Breast epithelium (tissue), 4 donors: ENCODE results near the gene FAM47E. TPM values are rescaled to one million over a fixed set of nuclear protein-coding genes. Genes with fewer than 3 reads are reported as not detected.

Experiments used
- DNase-seq, 2 donors: peaks; one replicate each; pipeline ENCODE4 v3.0.0-alpha.2; 2019; ENCODE audit warnings: low spot score in 2 of 2
- H3K27ac ChIP-seq, 2 donors: fragments of 200-600 bp; sonication (generic) in 1 of 2; one replicate each; pipeline ENCODE4 v1.5.1; 2016 to 2019; ENCODE audit warnings: mild to moderate bottlenecking in 1 of 2
- H3K27me3 ChIP-seq, 2 donors: fragments of 200-600 bp; sonication (generic) in 1 of 2; one replicate each; pipeline versions ENCODE4 v1.5.1 to v1.6.0; 2017 to 2019; ENCODE audit warnings: control low read depth in 1 of 2, mild to moderate bottlenecking in 1 of 2
- H3K36me3 ChIP-seq: fragments of 200-600 bp; one replicate; pipeline ENCODE4 v1.5.1; 2019
- H3K4me1 ChIP-seq, 2 donors: fragments of 200-600 bp; sonication (generic); one replicate each; pipeline ENCODE4 v1.5.1; 2016 to 2019; ENCODE audit warnings: control low read depth in 1 of 2
- H3K4me3 ChIP-seq, 3 donors: fragments of 200-600 bp; sonication (generic); 1 replicate in 2 of 3; 2 replicates in 1 of 3; pipeline ENCODE4 v1.5.1; 2016 to 2019; ENCODE audit warnings: mild to moderate bottlenecking in 3 of 3, moderate library complexity in 2 of 3
- H3K9me3 ChIP-seq, 2 donors: fragments of 200-600 bp; sonication (generic) in 1 of 2; one replicate each; pipeline ENCODE4 v1.5.1; 2016 to 2019; ENCODE audit warnings: control low read depth in 1 of 2
- POLR2A ChIP-seq: fragments of 450-650 bp; IDR thresholded peaks from one replicate; pipeline ENCODE4 v1.6.1; 2016; ENCODE audit warnings: antibody characterized with exemption, mild to moderate bottlenecking, moderate library complexity
- POLR2AphosphoS5 ChIP-seq, 3 donors: sonication (generic); formaldehyde crosslinking; IDR thresholded peaks; one replicate each; pipeline ENCODE4 v1.6.1; 2017; ENCODE audit warnings: antibody characterized with exemption in 3 of 3
- intact Hi-C: fragments of 100-400 bp; cut with DNase I; formaldehyde crosslinking; loops from one replicate; pipeline ENCODE4 v1.15.1; 2023; ENCODE audit warnings: low total_unique reads
- total RNA-seq, 3 donors: library from RNA; depleted of rRNA; stranded (reverse); fragments of >200 nt; gene quantifications; one replicate each; pipeline ENCODE4 v1.1.0, GENCODE V29; 2016
- TF ChIP-seq, protein P1 (sequence below), 3 donors: fragments of 450-650 bp; IDR thresholded peaks; one replicate each; pipeline ENCODE4 v1.5.1; 2016 to 2017; ENCODE audit warnings: antibody characterized with exemption in 3 of 3, mild to moderate bottlenecking in 3 of 3, moderate library complexity in 3 of 3

Gene FAM47E
- total RNA-seq, 3 donors from 2014 or later, result 6.1 to 17.9 (median 9.5) TPM

DNA sequence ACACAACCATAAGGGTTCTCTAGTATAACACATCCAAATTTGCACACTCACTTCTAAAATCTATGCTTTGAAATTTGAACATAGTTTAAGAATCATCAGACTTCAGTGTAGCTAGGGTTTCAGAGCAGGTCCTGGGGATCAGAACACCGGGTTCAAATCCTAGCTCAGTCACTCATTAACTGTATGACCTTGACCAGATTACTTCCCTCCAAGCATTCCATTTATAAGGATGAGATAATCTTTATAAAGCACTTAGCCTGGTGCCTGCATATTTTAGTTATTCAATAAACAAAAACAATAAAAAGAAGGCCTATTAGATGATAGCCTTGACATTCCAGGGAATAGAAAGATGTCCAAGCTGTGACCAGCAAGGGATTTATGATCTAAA, 50.2 kb downstream of the FAM47E start:
- no peak for DNase-seq
- TF ChIP-seq, protein P1, sequence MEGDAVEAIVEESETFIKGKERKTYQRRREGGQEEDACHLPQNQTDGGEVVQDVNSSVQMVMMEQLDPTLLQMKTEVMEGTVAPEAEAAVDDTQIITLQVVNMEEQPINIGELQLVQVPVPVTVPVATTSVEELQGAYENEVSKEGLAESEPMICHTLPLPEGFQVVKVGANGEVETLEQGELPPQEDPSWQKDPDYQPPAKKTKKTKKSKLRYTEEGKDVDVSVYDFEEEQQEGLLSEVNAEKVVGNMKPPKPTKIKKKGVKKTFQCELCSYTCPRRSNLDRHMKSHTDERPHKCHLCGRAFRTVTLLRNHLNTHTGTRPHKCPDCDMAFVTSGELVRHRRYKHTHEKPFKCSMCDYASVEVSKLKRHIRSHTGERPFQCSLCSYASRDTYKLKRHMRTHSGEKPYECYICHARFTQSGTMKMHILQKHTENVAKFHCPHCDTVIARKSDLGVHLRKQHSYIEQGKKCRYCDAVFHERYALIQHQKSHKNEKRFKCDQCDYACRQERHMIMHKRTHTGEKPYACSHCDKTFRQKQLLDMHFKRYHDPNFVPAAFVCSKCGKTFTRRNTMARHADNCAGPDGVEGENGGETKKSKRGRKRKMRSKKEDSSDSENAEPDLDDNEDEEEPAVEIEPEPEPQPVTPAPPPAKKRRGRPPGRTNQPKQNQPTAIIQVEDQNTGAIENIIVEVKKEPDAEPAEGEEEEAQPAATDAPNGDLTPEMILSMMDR (IDR thresholded peaks at IDR 0.05), result no peak
- TF ChIP-seq POLR2A (no peak), POLR2AphosphoS5 (IDR thresholded peaks at IDR 0.05) (no peak)
- peak overlapping the region; percentile 22 to 62 for H3K27ac ChIP-seq
- intact Hi-C loops, result no loop called here
- H3K4me1 ChIP-seq, result no peaks in the 10 kb centered on the region
- H3K27me3 ChIP-seq, result no peaks in the 10 kb centered on the region
- H3K36me3 ChIP-seq, result no peaks in the 10 kb centered on the region
- no peak overlapping the region for H3K4me3 ChIP-seq
- H3K9me3 ChIP-seq, result peaks cover 0 to 3% of the 10 kb centered on the region in 2 donors

DNA sequence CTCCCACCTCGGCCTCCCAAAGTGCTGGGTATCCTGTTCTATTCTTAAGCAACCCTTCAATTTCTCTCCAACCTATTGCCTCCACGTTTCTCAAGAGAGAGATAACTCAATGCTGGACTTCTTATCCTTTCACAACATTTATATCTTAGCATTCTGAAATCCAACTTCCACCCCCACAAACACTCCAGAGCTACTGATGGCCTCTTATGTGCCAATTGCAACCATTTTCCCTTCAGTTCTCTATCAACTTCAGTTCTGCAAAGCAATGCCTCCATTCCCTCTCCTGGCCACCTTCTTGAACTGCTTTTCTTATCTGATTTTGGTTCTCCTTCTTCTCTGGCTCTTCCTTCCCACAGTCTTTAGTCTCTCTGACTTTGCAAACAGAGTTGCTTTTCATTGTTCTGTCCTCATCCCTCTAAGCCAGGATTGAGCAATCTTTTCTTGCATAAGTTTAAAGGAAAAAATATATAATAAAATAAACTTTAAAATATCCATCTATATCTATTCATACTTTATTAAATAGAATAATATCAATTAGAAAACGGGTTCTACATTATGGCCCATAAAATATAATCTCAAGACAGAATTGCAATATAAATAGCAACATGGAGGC, 51.4 kb downstream of the FAM47E start:
- Histone ChIP-seq H3K27me3 (no peaks in the 10 kb centered on the region), H3K36me3 (no peaks in the 10 kb centered on the region), H3K4me3 (no peak overlapping the region), H3K4me1 (no peaks in the 10 kb centered on the region), H3K9me3 (peaks cover 0 to 3% of the 10 kb centered on the region in 2 donors), H3K27ac (no peak overlapping the region)
- intact Hi-C loops, result no loop called here
- no peak for DNase-seq
- TF ChIP-seq POLR2AphosphoS5 (IDR thresholded peaks at IDR 0.05) (no peak), POLR2A (no peak)
- TF ChIP-seq, protein P1 (IDR thresholded peaks at IDR 0.05), result no peak

DNA sequence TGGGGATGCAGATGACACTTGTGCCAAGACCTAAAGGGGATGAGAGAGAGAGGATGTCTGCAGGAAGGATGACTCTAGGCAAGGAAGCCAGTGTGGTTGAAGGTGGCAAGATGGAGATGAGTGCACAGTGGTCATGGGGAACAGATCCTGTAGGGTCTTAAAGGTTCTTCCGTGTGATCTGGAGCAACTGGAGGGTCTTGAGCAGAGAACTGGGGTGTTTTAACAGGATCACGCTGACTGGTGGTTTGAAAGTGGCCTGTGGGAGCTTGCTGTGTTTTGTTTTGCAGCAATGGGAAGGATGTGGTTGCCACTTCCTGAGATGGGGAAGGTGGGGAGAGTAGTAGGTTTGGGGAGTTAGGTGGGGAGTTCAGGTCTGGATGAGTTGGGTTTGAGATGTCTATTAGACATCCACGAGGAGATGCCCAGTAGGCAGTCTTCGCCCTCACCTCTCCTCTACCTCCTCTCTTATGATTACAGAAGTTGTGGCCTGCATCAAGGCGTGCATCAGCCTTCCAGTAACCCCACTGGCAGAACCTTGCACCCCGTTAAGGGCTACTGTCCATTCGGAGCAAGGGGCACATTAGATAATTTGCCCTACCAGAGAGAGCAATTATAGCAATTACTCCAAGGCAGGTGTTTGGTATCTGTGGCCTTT, 53.6 kb downstream of the FAM47E start:
- no peak for DNase-seq
- no peak overlapping the region for H3K27ac ChIP-seq
- no peaks in the 10 kb centered on the region for H3K36me3 ChIP-seq
- H3K9me3 ChIP-seq, result no peaks in the 10 kb centered on the region
- no peaks in the 10 kb centered on the region for H3K27me3 ChIP-seq
- TF ChIP-seq POLR2A, result no peak
- TF ChIP-seq POLR2AphosphoS5 (IDR thresholded peaks at IDR 0.05), result no peak
- TF ChIP-seq, protein P1 (IDR thresholded peaks at IDR 0.05), result no peak
- no peaks in the 10 kb centered on the region for H3K4me1 ChIP-seq
- peak overlapping the region; percentile 73 to 93 (median 79) for H3K4me3 ChIP-seq
- intact Hi-C loops, result no loop called here

DNA sequence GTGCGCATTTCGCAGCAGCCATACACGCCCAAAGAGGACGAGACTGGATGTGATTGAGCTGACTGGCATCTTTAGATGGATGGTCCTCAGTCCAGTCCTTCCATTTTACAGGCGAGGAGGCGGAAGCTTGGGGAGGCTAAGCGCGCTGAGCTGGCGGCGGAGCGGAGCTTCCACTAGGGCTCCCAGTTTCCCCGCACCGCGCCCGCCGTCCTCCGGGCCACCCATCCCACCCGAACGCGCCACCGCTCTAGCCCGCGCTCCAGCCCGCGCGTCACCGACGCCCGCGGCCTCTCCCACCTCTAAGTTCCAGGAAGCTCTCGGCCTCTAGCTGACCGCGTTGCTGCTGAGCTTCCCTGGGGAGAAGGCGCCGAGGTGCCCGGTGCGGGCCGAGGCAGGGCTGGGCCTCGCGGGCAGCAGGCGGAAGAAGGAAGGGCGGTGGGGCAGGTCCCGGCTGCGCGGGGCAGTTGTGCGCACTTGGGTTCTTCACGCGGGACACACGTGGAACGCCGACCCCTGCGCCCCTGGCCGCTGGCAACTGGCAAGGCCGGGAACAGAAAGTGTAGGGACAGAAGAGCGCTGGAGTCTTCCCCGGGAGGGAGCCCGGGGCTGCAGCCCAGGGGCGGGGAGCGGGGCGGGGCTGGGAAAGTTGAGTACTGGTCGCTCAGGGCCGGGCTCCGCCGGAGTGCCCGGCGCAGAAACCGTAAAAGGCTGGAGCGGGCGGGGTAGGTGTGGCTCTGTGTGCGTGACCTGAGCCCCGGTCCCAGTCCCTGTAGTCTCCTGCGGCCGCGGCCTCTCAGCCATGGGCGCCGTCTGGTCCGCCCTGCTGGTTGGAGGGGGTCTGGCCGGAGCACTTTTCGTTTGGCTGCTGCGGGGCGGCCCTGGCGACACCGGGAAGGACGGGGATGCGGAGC, 54.7 kb downstream of the FAM47E start, which contains the start of gene STBD1:
Gene STBD1 (plus strand): TSS at position 763 of the 911 bp plus-strand sequence. CDS start 37 bp downstream, at position 800.
- peak; percentile 22 to 60 for DNase-seq
- intact Hi-C loops, result no loop called here
- Histone ChIP-seq H3K36me3 (no peaks in the 10 kb centered on the region), H3K4me3 (peak within 1 kb of the TSS; percentile 73 to 93 (median 79)), H3K27me3 (no peaks in the 10 kb centered on the region), H3K4me1 (no peaks in the 10 kb centered on the region), H3K27ac (peak within 1 kb of the TSS; percentile 80), H3K9me3 (no peaks in the 10 kb centered on the region)
- TF ChIP-seq POLR2AphosphoS5 (IDR thresholded peaks at IDR 0.05), result peak in 2 of 3 donors; percentile 48 to 70
- TF ChIP-seq POLR2A, result no peak
- TF ChIP-seq, protein P1 (IDR thresholded peaks at IDR 0.05), result peak in 1 of 3 donors; percentile 8
